ENCODE measurements around the gene DVL1.

DVL1 gene

GRCh38 chr1:1314237-1314586, 35.0 kb downstream of the DVL1 start:
- Histone ChIP-seq H3K27me3 (ENCODE audit: control insufficient read depth in 5 of 5, insufficient read depth in 4 of 5, low read length in 5 of 5) (no peaks in the 10 kb centered on the region), H3K36me3 (ENCODE audit: control insufficient read depth in 5 of 5, insufficient read depth in 5 of 5, low read length in 5 of 5) (peaks cover 0 to 67% (median 54%) of the 10 kb centered on the region in 5 donors), H3K4me1 (ENCODE audit: control insufficient read depth in 5 of 5, insufficient read depth in 5 of 5, low read length in 5 of 5) (peaks cover 0 to 8% (median 7%) of the 10 kb centered on the region in 5 donors), H3K4me3 (ENCODE audit: low read depth in 1 of 5, low read length in 5 of 5) (no peak overlapping the region), H3K9me3 (ENCODE audit: control insufficient read depth in 5 of 5, low read length in 5 of 5) (no peaks in the 10 kb centered on the region), H3K27ac (ENCODE audit: low read depth, low read length) (no peak overlapping the region), H3K9ac (ENCODE audit: low read length in 5 of 5) (no peak overlapping the region)

- Histone ChIP-seq H3K36me3 (ENCODE audit: control insufficient read depth in 5 of 5, insufficient read depth in 5 of 5, low read length in 5 of 5) (peaks cover 0 to 62% (median 49%) of the 10 kb centered on the region in 5 donors), H3K27me3 (ENCODE audit: control insufficient read depth in 5 of 5, insufficient read depth in 4 of 5, low read length in 5 of 5) (no peaks in the 10 kb centered on the region)
Observed at GRCh38 chr1:1313500-1314236, 35.5 kb downstream of the DVL1 start.

GRCh38 chr1:1312450-1313314, 36.5 kb downstream of the DVL1 start:
- Histone ChIP-seq H3K36me3 (ENCODE audit: control insufficient read depth in 5 of 5, insufficient read depth in 5 of 5, low read length in 5 of 5) (peaks cover 0 to 61% (median 48%) of the 10 kb centered on the region in 5 donors), H3K4me3 (ENCODE audit: low read depth in 1 of 5, low read length in 5 of 5) (no peak overlapping the region), H3K9ac (ENCODE audit: low read length in 5 of 5) (no peak overlapping the region), H3K4me1 (ENCODE audit: control insufficient read depth in 5 of 5, insufficient read depth in 5 of 5, low read length in 5 of 5) (peaks cover 0 to 15% (median 14%) of the 10 kb centered on the region in 5 donors), H3K9me3 (ENCODE audit: control insufficient read depth in 5 of 5, low read length in 5 of 5) (no peaks in the 10 kb centered on the region), H3K27me3 (ENCODE audit: control insufficient read depth in 5 of 5, insufficient read depth in 4 of 5, low read length in 5 of 5) (no peaks in the 10 kb centered on the region), H3K27ac (ENCODE audit: low read depth, low read length) (no peak overlapping the region)

More at GRCh38 chr1:1313500-1314236, 35.5 kb downstream of the DVL1 start:
- Histone ChIP-seq H3K4me3 (ENCODE audit: low read depth in 1 of 5, low read length in 5 of 5) (no peak overlapping the region), H3K4me1 (ENCODE audit: control insufficient read depth in 5 of 5, insufficient read depth in 5 of 5, low read length in 5 of 5) (peaks cover 0 to 14% (median 12%) of the 10 kb centered on the region in 5 donors), H3K27ac (ENCODE audit: low read depth, low read length) (no peak overlapping the region), H3K9ac (ENCODE audit: low read length in 5 of 5) (no peak overlapping the region), H3K9me3 (ENCODE audit: control insufficient read depth in 5 of 5, low read length in 5 of 5) (no peaks in the 10 kb centered on the region)

GRCh38 chr1:1311107-1312104, 37.8 kb downstream of the DVL1 start:
- H3K27ac ChIP-seq (ENCODE audit: low read depth, low read length) = no peak overlapping the region
- peaks cover 0 to 61% (median 48%) of the 10 kb centered on the region in 5 donors for H3K36me3 ChIP-seq (ENCODE audit: control insufficient read depth in 5 of 5, insufficient read depth in 5 of 5, low read length in 5 of 5)
- no peaks in the 10 kb centered on the region for H3K9me3 ChIP-seq (ENCODE audit: control insufficient read depth in 5 of 5, low read length in 5 of 5)
- peaks cover 4 to 26% (median 24%) of the 10 kb centered on the region in 5 donors for H3K4me1 ChIP-seq (ENCODE audit: control insufficient read depth in 5 of 5, insufficient read depth in 5 of 5, low read length in 5 of 5)
- no peak overlapping the region for H3K9ac ChIP-seq (ENCODE audit: low read length in 5 of 5)
- H3K4me3 ChIP-seq (ENCODE audit: low read depth in 1 of 5, low read length in 5 of 5) = no peak overlapping the region
- H3K27me3 ChIP-seq (ENCODE audit: control insufficient read depth in 5 of 5, insufficient read depth in 4 of 5, low read length in 5 of 5) = no peaks in the 10 kb centered on the region

GRCh38 chr1:1310476-1311053, 38.7 kb downstream of the DVL1 start:
- H3K4me3 ChIP-seq (ENCODE audit: low read depth in 1 of 5, low read length in 5 of 5) = no peak overlapping the region
- H3K4me1 ChIP-seq (ENCODE audit: control insufficient read depth in 5 of 5, insufficient read depth in 5 of 5, low read length in 5 of 5) = peaks cover 5 to 34% (median 32%) of the 10 kb centered on the region in 5 donors
- H3K9ac ChIP-seq (ENCODE audit: low read length in 5 of 5) = no peak overlapping the region
- H3K9me3 ChIP-seq (ENCODE audit: control insufficient read depth in 5 of 5, low read length in 5 of 5) = no peaks in the 10 kb centered on the region
- no peaks in the 10 kb centered on the region for H3K27me3 ChIP-seq (ENCODE audit: control insufficient read depth in 5 of 5, insufficient read depth in 4 of 5, low read length in 5 of 5)
- H3K27ac ChIP-seq (ENCODE audit: low read depth, low read length) = no peak overlapping the region
- H3K36me3 ChIP-seq (ENCODE audit: control insufficient read depth in 5 of 5, insufficient read depth in 5 of 5, low read length in 5 of 5) = peaks cover 0 to 57% (median 48%) of the 10 kb centered on the region in 5 donors

GRCh38 chr1:1310109-1310385, 39.2 kb downstream of the DVL1 start:
- Histone ChIP-seq H3K36me3 (ENCODE audit: control insufficient read depth in 5 of 5, insufficient read depth in 5 of 5, low read length in 5 of 5) (peaks cover 0 to 53% (median 47%) of the 10 kb centered on the region in 5 donors), H3K9ac (ENCODE audit: low read length in 5 of 5) (peak overlapping the region in 1 of 5 donors; percentile 80), H3K4me3 (ENCODE audit: low read depth in 1 of 5, low read length in 5 of 5) (no peak overlapping the region), H3K4me1 (ENCODE audit: control insufficient read depth in 5 of 5, insufficient read depth in 5 of 5, low read length in 5 of 5) (peaks cover 5 to 39% (median 37%) of the 10 kb centered on the region in 5 donors), H3K27ac (ENCODE audit: low read depth, low read length) (no peak overlapping the region), H3K27me3 (ENCODE audit: control insufficient read depth in 5 of 5, insufficient read depth in 4 of 5, low read length in 5 of 5) (no peaks in the 10 kb centered on the region), H3K9me3 (ENCODE audit: control insufficient read depth in 5 of 5, low read length in 5 of 5) (no peaks in the 10 kb centered on the region)

GRCh38 chr1:1309251-1310108, 39.7 kb downstream of the DVL1 start:
- H3K4me1 ChIP-seq (ENCODE audit: control insufficient read depth in 5 of 5, insufficient read depth in 5 of 5, low read length in 5 of 5) = peaks cover 5 to 45% (median 43%) of the 10 kb centered on the region in 5 donors
- H3K36me3 ChIP-seq (ENCODE audit: control insufficient read depth in 5 of 5, insufficient read depth in 5 of 5, low read length in 5 of 5) = peaks cover 0 to 48% (median 42%) of the 10 kb centered on the region in 5 donors
- peak overlapping the region in 4 of 5 donors; percentile 64 to 80 (median 70) for H3K9ac ChIP-seq (ENCODE audit: low read length in 5 of 5)
- H3K4me3 ChIP-seq (ENCODE audit: low read depth in 1 of 5, low read length in 5 of 5) = peak overlapping the region in 4 of 5 donors; percentile 61 to 81 (median 70)
- H3K9me3 ChIP-seq (ENCODE audit: control insufficient read depth in 5 of 5, low read length in 5 of 5) = no peaks in the 10 kb centered on the region
- peak overlapping the region; percentile 60 for H3K27ac ChIP-seq (ENCODE audit: low read depth, low read length)
- H3K27me3 ChIP-seq (ENCODE audit: control insufficient read depth in 5 of 5, insufficient read depth in 4 of 5, low read length in 5 of 5) = no peaks in the 10 kb centered on the region

- peaks cover 0 to 41% (median 35%) of the 10 kb centered on the region in 5 donors for H3K36me3 ChIP-seq (ENCODE audit: control insufficient read depth in 5 of 5, insufficient read depth in 5 of 5, low read length in 5 of 5)
- peak overlapping the region in 4 of 5 donors; percentile 61 to 81 (median 70) for H3K4me3 ChIP-seq (ENCODE audit: low read depth in 1 of 5, low read length in 5 of 5)
- peak overlapping the region; percentile 60 for H3K27ac ChIP-seq (ENCODE audit: low read depth, low read length)
- H3K9me3 ChIP-seq (ENCODE audit: control insufficient read depth in 5 of 5, low read length in 5 of 5) = no peaks in the 10 kb centered on the region
- peak overlapping the region in 4 of 5 donors; percentile 64 to 80 (median 70) for H3K9ac ChIP-seq (ENCODE audit: low read length in 5 of 5)
- H3K27me3 ChIP-seq (ENCODE audit: control insufficient read depth in 5 of 5, insufficient read depth in 4 of 5, low read length in 5 of 5) = no peaks in the 10 kb centered on the region
- peaks cover 5 to 52% (median 50%) of the 10 kb centered on the region in 5 donors for H3K4me1 ChIP-seq (ENCODE audit: control insufficient read depth in 5 of 5, insufficient read depth in 5 of 5, low read length in 5 of 5)
Observed at GRCh38 chr1:1308756-1309250, 40.4 kb downstream of the DVL1 start.

Data from subcutaneous abdominal adipose tissue (tissue), 5 donors.